ENCODE data around the gene TAS2R50. TPM values are rescaled to one million over a fixed set of nuclear protein-coding genes. Genes with fewer than 3 reads are reported as not detected.

The TAS2R50 gene
- total and polyA plus RNA-seq, 4 donors, result 0.89 to 7.8 TPM; not detected in 2

DNA sequence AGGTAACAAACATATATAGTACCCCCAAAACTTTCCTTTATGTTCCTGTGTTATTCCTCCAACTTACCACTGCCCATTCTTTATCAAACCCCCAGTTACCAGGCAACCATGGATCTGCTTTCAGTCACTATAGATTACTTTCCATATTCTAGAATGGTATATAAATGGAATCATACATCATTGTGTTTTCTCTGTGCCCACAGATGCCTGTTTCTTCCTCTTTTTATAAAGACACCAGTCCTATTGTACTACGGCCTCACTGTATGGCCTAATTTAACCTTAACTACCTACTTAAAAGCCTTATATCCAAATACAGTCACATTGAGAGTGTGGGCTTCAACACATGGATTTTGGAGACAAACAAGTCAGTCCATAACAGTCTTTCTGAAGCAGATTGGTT is 50.2 kb downstream of the TAS2R50 start:
- no peak overlapping the region for H3K27ac ChIP-seq (ENCODE audit: low read depth in 1 of 2, low read length in 2 of 2)
- no peaks in the 10 kb centered on the region for H3K36me3 ChIP-seq (ENCODE audit: control insufficient read depth in 4 of 4, insufficient read depth in 3 of 4, low read depth in 1 of 4, low read length in 3 of 4)
- no peaks in the 10 kb centered on the region for H3K9me3 ChIP-seq (ENCODE audit: control insufficient read depth in 4 of 4, low read length in 3 of 4)
- no peak overlapping the region for H3K9ac ChIP-seq (ENCODE audit: low read depth in 1 of 2, low read length in 2 of 2)
- no peaks in the 10 kb centered on the region for H3K27me3 ChIP-seq (ENCODE audit: control insufficient read depth in 4 of 4, insufficient read depth in 4 of 4, low read length in 3 of 4)
- no peak for TF ChIP-seq SP1 (IDR thresholded peaks at IDR 0.05)
- TF ChIP-seq, protein P1, sequence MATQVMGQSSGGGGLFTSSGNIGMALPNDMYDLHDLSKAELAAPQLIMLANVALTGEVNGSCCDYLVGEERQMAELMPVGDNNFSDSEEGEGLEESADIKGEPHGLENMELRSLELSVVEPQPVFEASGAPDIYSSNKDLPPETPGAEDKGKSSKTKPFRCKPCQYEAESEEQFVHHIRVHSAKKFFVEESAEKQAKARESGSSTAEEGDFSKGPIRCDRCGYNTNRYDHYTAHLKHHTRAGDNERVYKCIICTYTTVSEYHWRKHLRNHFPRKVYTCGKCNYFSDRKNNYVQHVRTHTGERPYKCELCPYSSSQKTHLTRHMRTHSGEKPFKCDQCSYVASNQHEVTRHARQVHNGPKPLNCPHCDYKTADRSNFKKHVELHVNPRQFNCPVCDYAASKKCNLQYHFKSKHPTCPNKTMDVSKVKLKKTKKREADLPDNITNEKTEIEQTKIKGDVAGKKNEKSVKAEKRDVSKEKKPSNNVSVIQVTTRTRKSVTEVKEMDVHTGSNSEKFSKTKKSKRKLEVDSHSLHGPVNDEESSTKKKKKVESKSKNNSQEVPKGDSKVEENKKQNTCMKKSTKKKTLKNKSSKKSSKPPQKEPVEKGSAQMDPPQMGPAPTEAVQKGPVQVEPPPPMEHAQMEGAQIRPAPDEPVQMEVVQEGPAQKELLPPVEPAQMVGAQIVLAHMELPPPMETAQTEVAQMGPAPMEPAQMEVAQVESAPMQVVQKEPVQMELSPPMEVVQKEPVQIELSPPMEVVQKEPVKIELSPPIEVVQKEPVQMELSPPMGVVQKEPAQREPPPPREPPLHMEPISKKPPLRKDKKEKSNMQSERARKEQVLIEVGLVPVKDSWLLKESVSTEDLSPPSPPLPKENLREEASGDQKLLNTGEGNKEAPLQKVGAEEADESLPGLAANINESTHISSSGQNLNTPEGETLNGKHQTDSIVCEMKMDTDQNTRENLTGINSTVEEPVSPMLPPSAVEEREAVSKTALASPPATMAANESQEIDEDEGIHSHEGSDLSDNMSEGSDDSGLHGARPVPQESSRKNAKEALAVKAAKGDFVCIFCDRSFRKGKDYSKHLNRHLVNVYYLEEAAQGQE (IDR thresholded peaks at IDR 0.05), result no peak
- no peak for TF ChIP-seq HNF4G (IDR thresholded peaks at IDR 0.05)
- no peak for TF ChIP-seq TAF1 (conservative IDR thresholded peaks at IDR 0.05)
- TF ChIP-seq RXRA (IDR thresholded peaks at IDR 0.05), result no peak
- no peak for TF ChIP-seq CTCF (IDR thresholded peaks at IDR 0.05; ENCODE audit: low read depth, low read length, missing input control)
- TF ChIP-seq, protein P2, sequence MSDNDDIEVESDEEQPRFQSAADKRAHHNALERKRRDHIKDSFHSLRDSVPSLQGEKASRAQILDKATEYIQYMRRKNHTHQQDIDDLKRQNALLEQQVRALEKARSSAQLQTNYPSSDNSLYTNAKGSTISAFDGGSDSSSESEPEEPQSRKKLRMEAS (IDR thresholded peaks at IDR 0.05), result no peak
- TF ChIP-seq ATF3 (IDR thresholded peaks at IDR 0.05), result no peak
- no peak for TF ChIP-seq YY1 (IDR thresholded peaks at IDR 0.05)
- no peak for TF ChIP-seq HNF4A (conservative IDR thresholded peaks at IDR 0.05)
- TF ChIP-seq FOXA2 (IDR thresholded peaks at IDR 0.05), result no peak
- TF ChIP-seq RAD21 (IDR thresholded peaks at IDR 0.05), result no peak
- TF ChIP-seq FOXA1 (IDR thresholded peaks at IDR 0.05), result no peak
- TF ChIP-seq ZBTB33 (IDR thresholded peaks at IDR 0.05), result no peak
- no peak for TF ChIP-seq GABPA (IDR thresholded peaks at IDR 0.05 in 1 of 2, conservative IDR thresholded peaks at IDR 0.05 in 1 of 2)
- TF ChIP-seq JUND (IDR thresholded peaks at IDR 0.05), result no peak
- TF ChIP-seq NR2F2 (IDR thresholded peaks at IDR 0.05), result no peak
- no peak for TF ChIP-seq EGR1 (IDR thresholded peaks at IDR 0.05; ENCODE audit: low read depth in 2 of 2)
- no peaks in the 10 kb centered on the region for H3K4me1 ChIP-seq (ENCODE audit: control insufficient read depth in 4 of 4, insufficient read depth in 4 of 4, low read length in 3 of 4)
- WGBS, result 91% methylated on average over 1 of the region's 1 CpG
- no peak overlapping the region for H3K4me3 ChIP-seq (ENCODE audit: low read depth in 1 of 3, low read length in 3 of 3)
- DNase-seq (ENCODE audit: low spot score), result no peak

Other genes with a start within 250 kb of the TAS2R50 start
- gene TAS2R7, start 184.3 kb downstream of the TAS2R50 start, total RNA-seq, result under 1 TPM in 1 of 2 donors, not detected in 1; 0.42 TPM
- not detected for gene TAS2R7, start 184.3 kb downstream of the TAS2R50 start, polyA plus RNA-seq
- under 1 TPM in 1 of 2 donors, not detected in 1; 0.25 TPM for gene TAS2R8, start 179.6 kb downstream of the TAS2R50 start, total RNA-seq
- gene TAS2R8, start 179.6 kb downstream of the TAS2R50 start, polyA plus RNA-seq, result not detected
- under 1 TPM in 1 of 2 donors, not detected in 1; 0.33 TPM for gene TAS2R9, start 176.7 kb downstream of the TAS2R50 start, total RNA-seq
- not detected for gene TAS2R9, start 176.7 kb downstream of the TAS2R50 start, polyA plus RNA-seq
- 1 to 10 TPM in 1 of 2 donors, under 1 TPM in 1; 0.14 to 3.0 TPM for gene TAS2R10, start 160.6 kb downstream of the TAS2R50 start, total RNA-seq
- under 1 TPM in 1 of 2 donors, not detected in 1; 0.40 TPM for gene TAS2R10, start 160.6 kb downstream of the TAS2R50 start, polyA plus RNA-seq
- 1 to 10 TPM in 1 of 2 donors, under 1 TPM in 1; 0.56 to 3.5 TPM for gene PRR4, start 137.4 kb downstream of the TAS2R50 start, total RNA-seq
- 1 to 10 TPM in 1 of 2 donors, under 1 TPM in 1; 0.65 to 2.2 TPM for gene PRR4, start 137.4 kb downstream of the TAS2R50 start, polyA plus RNA-seq
- gene PRH1, start 102.7 kb downstream of the TAS2R50 start, total RNA-seq, result 10 to 100 TPM in 1 of 2 donors, 1 to 10 TPM in 1; 9.6 to 29.6 TPM
- 10 to 100 TPM in 1 of 2 donors, 1 to 10 TPM in 1; 1.3 to 22.6 TPM for gene PRH1, start 102.7 kb downstream of the TAS2R50 start, polyA plus RNA-seq
- 1 to 10 TPM in 1 of 2 donors, under 1 TPM in 1; 0.51 to 6.2 TPM for gene TAS2R13, start 77.3 kb downstream of the TAS2R50 start, total RNA-seq
- gene TAS2R13, start 77.3 kb downstream of the TAS2R50 start, polyA plus RNA-seq, result under 1 TPM in 1 of 2 donors, not detected in 1; 0.10 TPM
- gene PRH2, start 57.7 kb downstream of the TAS2R50 start, total RNA-seq, result under 1 TPM; 0.23 to 0.42 TPM
- under 1 TPM in 1 of 2 donors, not detected in 1; 0.40 TPM for gene PRH2, start 57.7 kb downstream of the TAS2R50 start, polyA plus RNA-seq
- 1 to 10 TPM; 1.5 to 6.9 TPM for gene TAS2R14, start 47.6 kb downstream of the TAS2R50 start, total RNA-seq
- 1 to 10 TPM in 1 of 2 donors, under 1 TPM in 1; 0.16 to 1.4 TPM for gene TAS2R14, start 47.6 kb downstream of the TAS2R50 start, polyA plus RNA-seq
- gene TAS2R20, start 11.4 kb upstream of the TAS2R50 start, total RNA-seq, result 1 to 10 TPM; 1.4 to 5.9 TPM
- under 1 TPM; 0.03 to 0.49 TPM for gene TAS2R20, start 11.4 kb upstream of the TAS2R50 start, polyA plus RNA-seq
- gene TAS2R19, start 35.7 kb upstream of the TAS2R50 start, total RNA-seq, result 10 to 100 TPM in 1 of 2 donors, 1 to 10 TPM in 1; 2.1 to 11.8 TPM
- gene TAS2R19, start 35.7 kb upstream of the TAS2R50 start, polyA plus RNA-seq, result not detected
- 1 to 10 TPM; 1.3 to 7.4 TPM for gene TAS2R31, start 44.5 kb upstream of the TAS2R50 start, total RNA-seq
- under 1 TPM in 1 of 2 donors, not detected in 1; 0.99 TPM for gene TAS2R31, start 44.5 kb upstream of the TAS2R50 start, polyA plus RNA-seq
- 1 to 10 TPM; 1.1 to 6.7 TPM for gene TAS2R46, start 75.4 kb upstream of the TAS2R50 start, total RNA-seq
- gene TAS2R46, start 75.4 kb upstream of the TAS2R50 start, polyA plus RNA-seq, result under 1 TPM in 1 of 2 donors, not detected in 1; 0.35 TPM
- 1 to 10 TPM in 1 of 2 donors, under 1 TPM in 1; 0.84 to 3.8 TPM for gene TAS2R43, start 105.4 kb upstream of the TAS2R50 start, total RNA-seq
- under 1 TPM in 1 of 2 donors, not detected in 1; 0.57 TPM for gene TAS2R43, start 105.4 kb upstream of the TAS2R50 start, polyA plus RNA-seq
- gene TAS2R30, start 147.7 kb upstream of the TAS2R50 start, total RNA-seq, result 10 to 100 TPM in 1 of 2 donors, 1 to 10 TPM in 1; 3.4 to 12.0 TPM
- gene TAS2R30, start 147.7 kb upstream of the TAS2R50 start, polyA plus RNA-seq, result under 1 TPM in 1 of 2 donors, not detected in 1; 0.18 TPM
- 1 to 10 TPM; 4.9 to 6.3 TPM for gene SMIM10L1, start 184.3 kb upstream of the TAS2R50 start, total RNA-seq
- gene SMIM10L1, start 184.3 kb upstream of the TAS2R50 start, polyA plus RNA-seq, result 1 to 10 TPM; 6.0 to 6.3 TPM
- not detected for gene TAS2R42, start 200.0 kb upstream of the TAS2R50 start, total RNA-seq
- not detected for gene TAS2R42, start 200.0 kb upstream of the TAS2R50 start, polyA plus RNA-seq